ENCODE data around the gene TARS3. TPM values are rescaled to one million over a fixed set of nuclear protein-coding genes. Genes with fewer than 3 reads are reported as not detected.
A peak's percentile ranks its signal among the peaks of the same experiment; 100 is the strongest.

Gene TARS3
- total and polyA plus RNA-seq, 12 donors, result 8.1 to 42.5 (median 33.8) TPM

GRCh38 chr15:101676921-101677329 is 47.3 kb downstream of the TARS3 start:
- peaks cover 0 to 87% (median 18%) of the 10 kb centered on the region in 9 donors for H3K36me3 ChIP-seq
- intact Hi-C loops (cut with DNase I), result no loop called here
- no peaks in the 10 kb centered on the region for H3K9me3 ChIP-seq
- DNase-seq (no peak), ATAC-seq (no peak)
- H3K27me3 ChIP-seq, result no peaks in the 10 kb centered on the region
- H3K27ac ChIP-seq, result no peak overlapping the region
- no peak for TF ChIP-seq CTCF (IDR thresholded peaks at IDR 0.05)
- WGBS, 2 donors, result 80 to 85% methylated on average over 4 of the region's 4 CpGs
- H3K4me1 ChIP-seq, result peaks cover 0 to 7% (median 0%) of the 10 kb centered on the region in 9 donors
- no peak overlapping the region for H3K4me3 ChIP-seq

- DNase-seq, result no peak
- H3K27ac ChIP-seq, result no peak overlapping the region
Measured at GRCh38 chr15:101675796-101676582, 48.3 kb downstream of the TARS3 start.

GRCh38 chr15:101675015-101675414 is 49.3 kb downstream of the TARS3 start:
- DNase-seq (no peak), ATAC-seq (no peak)
- Histone ChIP-seq H3K36me3 (peaks cover 0 to 87% (median 18%) of the 10 kb centered on the region in 9 donors), H3K4me1 (peaks cover 0 to 7% (median 0%) of the 10 kb centered on the region in 9 donors), H3K27ac (no peak overlapping the region), H3K4me3 (no peak overlapping the region), H3K9me3 (no peaks in the 10 kb centered on the region), H3K27me3 (no peaks in the 10 kb centered on the region)
- intact Hi-C loops (cut with DNase I), result no loop called here
- TF ChIP-seq CTCF (IDR thresholded peaks at IDR 0.05), result no peak
- 82 to 90% methylated on average over 5 of the region's 5 CpGs for WGBS, 2 donors

More at GRCh38 chr15:101675796-101676582, 48.3 kb downstream of the TARS3 start:
- H3K27me3 ChIP-seq, result no peaks in the 10 kb centered on the region
- H3K4me3 ChIP-seq, result no peak overlapping the region
- H3K36me3 ChIP-seq, result peaks cover 0 to 87% (median 12%) of the 10 kb centered on the region in 9 donors
- H3K9me3 ChIP-seq, result no peaks in the 10 kb centered on the region
- WGBS, 2 donors, result 76 to 80% methylated on average over 16 of the region's 16 CpGs
- peak in 1 of 8 donors; percentile 75 for ATAC-seq
- H3K4me1 ChIP-seq, result peaks cover 0 to 7% (median 0%) of the 10 kb centered on the region in 9 donors
- intact Hi-C loops (cut with DNase I), result no loop called here
- TF ChIP-seq CTCF (IDR thresholded peaks at IDR 0.05), result no peak

- Histone ChIP-seq H3K36me3 (peaks cover 0 to 97% (median 22%) of the 10 kb centered on the region in 9 donors), H3K27ac (no peak overlapping the region), H3K4me1 (peaks cover 0 to 7% (median 0%) of the 10 kb centered on the region in 9 donors), H3K4me3 (no peak overlapping the region), H3K9me3 (peaks cover 0 to 5% (median 0%) of the 10 kb centered on the region in 11 donors), H3K27me3 (no peaks in the 10 kb centered on the region)
- 41 to 63% methylated on average over 9 of the region's 9 CpGs for WGBS, 2 donors
- TF ChIP-seq CTCF (IDR thresholded peaks at IDR 0.05), result no peak
- DNase-seq (no peak), ATAC-seq (peak in 6 of 8 donors; percentile 11 to 52 (median 47))
- intact Hi-C loops (cut with DNase I), result no loop called here
Measured at GRCh38 chr15:101672298-101672697, 52.0 kb downstream of the TARS3 start.
